HuH-7.5 (cell line): Measurements from ENCODE around the gene TMEFF1.

Source experiments
- DNase-seq: peaks from one replicate; pipeline ENCODE4 v3.0.0; 2011; ENCODE audit warnings: low spot score

TMEFF1 gene

DNA sequence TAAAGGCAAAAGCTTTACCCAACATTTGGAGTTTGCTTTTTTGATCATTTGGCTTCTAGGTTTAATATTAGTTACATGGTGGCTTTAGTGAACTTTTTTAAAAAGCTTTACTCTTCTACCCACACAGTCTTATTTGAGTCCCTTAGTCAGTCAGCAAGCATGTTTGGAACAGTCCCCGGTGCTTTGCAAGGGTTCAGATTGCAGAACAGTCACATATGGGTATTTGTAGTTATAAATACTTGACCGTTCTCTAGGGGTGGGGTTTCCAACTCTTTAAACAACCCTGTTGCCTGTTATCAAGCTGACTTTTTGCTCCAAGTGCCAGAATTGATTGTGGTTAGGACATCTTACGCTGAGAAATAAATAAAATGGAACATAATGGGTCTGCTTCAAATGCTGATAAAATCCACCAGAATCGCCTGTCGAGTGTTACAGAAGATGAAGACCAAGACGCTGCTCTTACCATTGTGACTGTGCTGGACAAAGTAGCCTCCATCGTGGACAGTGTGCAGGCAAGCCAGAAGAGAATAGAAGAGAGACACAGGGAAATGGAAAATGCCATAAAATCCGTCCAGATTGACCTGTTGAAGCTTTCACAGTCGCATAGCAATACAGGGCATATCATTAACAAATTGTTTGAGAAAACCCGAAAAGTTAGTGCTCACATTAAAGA lies 105.0 kb downstream of the TMEFF1 start, which contains the start of gene CAVIN4:
Gene CAVIN4, plus strand, starts transcription at position 304 of the 673 bp plus-strand sequence. Its CDS starts 65 bp downstream, at position 369.
- no peak for DNase-seq

DNA sequence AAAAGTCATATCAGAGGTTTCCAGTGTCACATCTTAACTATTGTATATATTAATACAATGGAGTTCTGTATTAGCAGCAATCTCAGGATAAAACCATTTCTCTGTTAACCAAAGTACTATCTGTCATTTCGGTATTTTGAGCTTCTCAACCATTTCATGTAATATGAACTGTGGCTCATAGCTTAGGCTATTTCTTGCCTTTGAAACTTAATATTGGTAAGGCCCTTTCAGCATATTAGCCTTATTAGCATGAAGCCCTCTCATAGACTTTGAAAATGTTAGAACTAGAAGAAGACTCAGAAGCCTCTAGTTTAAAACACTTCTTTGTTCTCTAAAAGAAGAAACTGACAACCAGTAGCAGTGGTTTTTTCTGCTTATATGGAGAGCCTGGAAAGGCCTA lies 105.7 kb downstream of the TMEFF1 start:
- no peak for DNase-seq

GRCh38 chr9:100579665-100580064 lies 106.7 kb downstream of the TMEFF1 start:
- no peak for DNase-seq

- no peak for DNase-seq
These were observed 107.3 kb downstream of the TMEFF1 start for GRCh38 chr9:100580257-100580656.

DNA sequence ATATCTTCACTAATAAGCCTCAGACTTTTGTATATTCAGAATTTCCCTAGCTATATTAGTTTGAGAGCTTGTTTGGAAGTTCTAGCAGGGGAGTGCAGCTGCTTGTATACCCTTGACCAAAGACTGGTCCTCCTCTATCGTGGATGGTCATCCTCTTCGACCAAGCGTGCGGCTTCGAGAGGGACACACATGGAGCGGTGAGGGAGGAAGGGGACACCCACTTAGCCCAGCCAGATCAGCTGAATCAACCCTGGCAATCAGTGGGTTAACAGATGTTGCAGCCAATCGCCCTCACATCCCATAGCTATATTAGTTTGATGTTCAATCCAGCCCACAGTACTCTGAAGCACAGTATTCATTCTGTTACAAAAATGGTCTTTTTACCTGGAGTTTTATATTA lies 108.1 kb downstream of the TMEFF1 start:
- DNase-seq = no peak

DNA sequence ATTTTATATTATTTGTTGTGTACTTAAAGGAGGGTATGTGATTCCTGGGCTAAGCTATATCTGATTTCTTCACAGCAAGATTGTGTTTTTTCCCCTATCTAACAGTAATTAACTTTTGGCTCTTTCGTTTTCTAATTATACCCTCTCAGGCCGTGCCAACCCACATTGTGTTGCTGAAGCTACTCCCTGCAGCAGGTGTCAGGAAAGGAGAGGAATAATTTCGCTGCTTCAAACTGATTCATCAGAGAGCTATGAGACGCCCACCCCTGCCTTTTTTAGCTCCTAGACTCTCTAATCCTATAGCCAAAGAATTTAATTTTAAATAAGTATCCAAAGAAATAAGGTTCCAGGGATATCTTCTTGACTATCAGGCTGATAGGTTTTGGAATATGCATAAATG lies 108.7 kb downstream of the TMEFF1 start:
- no peak for DNase-seq

DNA sequence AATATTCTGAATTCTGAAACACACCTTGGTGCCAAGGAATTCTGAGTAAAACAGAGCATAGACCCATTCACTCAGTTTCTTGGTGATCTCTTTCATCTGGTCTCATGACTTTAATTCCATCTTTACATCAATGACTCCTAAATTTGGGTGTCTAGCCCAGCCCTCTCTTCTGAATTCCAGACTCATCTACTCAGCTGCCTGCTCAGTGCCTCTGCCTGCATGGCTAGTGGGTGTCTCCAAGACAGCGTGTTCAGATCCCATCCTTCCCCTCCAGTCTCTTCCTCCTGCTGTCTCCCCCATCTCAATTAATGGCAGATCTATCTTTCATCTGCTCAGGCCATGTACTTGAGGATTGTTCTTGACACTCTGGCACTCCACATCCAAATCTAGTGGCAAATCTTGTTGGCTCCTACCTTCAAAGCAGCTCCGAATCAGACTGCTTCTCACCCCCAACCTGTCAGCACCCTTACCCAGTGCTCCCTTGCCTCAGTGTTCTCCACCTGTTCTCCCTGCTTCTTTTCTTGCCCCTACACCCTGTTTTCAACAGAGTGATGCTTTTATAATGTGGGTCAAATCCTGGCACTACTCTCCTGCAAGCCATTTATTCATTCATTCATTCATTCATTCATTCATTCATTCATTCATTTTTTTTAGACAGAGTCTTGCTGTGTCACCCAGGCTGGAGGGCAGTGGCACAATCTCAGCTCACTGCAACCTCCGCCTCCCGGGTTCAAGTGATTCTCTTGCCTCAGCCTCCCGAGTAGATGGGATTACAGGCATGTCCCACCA lies 110.3 kb downstream of the TMEFF1 start:
- no peak for DNase-seq

DNA sequence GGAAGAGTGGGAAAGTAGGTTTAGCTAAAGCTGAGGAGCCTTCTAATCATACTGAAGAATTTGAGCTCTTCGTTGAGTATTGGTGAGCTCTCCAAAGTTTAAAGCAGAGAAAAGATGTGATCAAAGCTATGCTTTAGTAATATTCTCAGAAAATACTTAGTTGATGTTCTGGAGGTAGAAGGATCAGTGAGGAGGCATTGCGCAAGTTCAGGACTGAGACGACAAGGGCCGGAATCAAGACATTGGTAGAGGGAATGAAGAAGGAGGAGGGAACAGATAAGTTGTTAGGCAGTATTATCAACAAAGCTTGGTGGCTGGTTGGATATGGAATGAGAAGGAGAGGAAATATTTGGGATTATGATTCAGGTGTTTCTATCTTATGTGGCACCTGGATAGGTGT lies 112.0 kb downstream of the TMEFF1 start:
- DNase-seq = no peak

DNA sequence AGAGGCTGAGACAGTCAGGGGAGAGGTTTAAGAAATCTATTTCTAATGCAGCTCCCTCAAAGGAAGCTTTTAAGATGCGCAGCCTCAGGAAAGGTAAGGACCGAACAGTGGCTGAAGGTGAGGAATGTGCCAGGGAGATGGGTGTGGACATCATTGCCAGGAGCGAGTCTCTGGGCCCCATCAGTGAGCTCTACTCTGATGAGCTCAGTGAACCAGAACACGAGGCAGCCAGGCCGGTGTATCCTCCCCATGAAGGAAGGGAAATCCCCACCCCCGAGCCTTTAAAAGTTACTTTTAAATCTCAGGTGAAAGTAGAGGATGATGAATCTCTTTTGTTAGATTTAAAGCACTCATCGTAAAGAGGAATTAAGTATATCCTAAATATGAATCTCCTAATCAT lies 113.1 kb downstream of the TMEFF1 start:
- no peak for DNase-seq

DNA sequence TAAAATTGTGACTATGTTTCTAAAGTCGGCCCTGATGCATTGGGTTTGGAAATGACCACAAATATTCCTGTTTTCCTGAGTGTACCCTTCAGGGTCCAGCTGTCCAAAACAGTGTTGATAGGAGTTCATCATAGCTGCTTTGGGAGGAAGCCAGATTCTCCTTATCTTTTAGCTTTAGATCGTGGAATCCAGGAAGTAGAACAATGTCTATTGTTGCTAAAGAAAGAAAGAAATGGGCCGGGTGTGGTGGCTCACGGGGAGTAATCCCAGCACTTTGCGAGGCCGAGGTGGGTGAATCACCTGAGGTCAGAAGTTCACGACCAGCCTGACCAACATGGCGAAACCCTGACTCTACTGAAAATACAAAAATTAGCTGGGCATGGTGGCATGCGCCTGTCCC lies 114.4 kb downstream of the TMEFF1 start:
- DNase-seq = no peak

GRCh38 chr9:100589582-100589981 lies 116.6 kb downstream of the TMEFF1 start:
- DNase-seq = no peak

DNA sequence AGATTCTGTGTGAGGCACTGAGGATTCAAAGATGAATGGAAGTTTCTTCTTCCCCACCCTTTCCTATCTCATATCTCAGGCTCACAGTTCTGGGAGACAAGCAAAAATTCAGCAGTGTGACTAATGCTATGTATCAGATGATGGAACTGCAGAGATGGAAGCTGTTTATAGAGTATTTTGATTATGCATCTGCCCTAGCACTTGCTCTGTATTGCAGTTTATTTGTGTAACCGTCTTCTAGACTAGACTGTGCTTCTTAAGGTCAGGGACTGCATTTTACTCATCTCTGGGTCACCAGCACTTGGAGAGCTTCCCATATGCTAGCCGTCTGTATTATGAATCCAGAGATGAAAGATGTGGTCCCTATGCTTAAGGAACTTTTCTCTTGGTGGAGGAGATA lies 117.5 kb downstream of the TMEFF1 start:
- no peak for DNase-seq

- no peak for DNase-seq
These were observed 118.2 kb downstream of the TMEFF1 start for GRCh38 chr9:100591139-100591538.

DNA sequence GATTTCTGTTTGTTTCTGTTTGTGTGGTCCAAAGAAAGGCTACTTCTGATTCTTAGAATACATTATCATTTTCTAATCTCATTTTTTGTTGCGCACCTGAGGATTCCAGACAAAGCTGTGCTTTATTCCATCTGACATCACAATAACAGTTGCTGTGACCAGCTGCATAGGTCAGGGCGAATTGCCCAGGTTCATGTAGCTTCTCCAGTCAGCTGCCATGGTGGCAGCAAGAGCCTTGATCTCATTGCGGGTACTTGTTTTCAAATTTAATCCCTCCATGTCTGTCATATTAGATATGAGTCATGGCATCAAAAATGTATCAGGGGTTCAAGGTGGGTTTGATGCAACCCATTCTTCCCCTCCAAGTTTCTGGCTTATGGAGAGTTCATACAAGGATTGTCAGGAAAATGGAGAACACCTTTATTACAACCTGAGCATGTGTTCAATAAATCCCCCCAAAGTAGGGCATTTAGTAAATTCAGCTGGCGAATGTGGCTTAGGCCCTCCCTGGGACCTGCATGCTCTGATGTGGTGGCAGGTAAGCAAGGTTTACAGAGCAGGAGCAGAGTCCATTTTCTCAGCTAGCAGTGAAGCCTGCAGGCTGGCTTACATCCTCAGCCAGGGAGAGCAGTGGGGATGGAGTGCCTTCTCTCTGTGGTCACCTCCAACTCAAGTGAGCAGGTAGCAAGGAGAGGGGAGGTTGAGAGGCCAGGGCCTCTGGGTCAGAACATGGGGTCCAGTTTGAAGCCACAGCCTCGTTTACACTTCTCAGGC lies 118.9 kb downstream of the TMEFF1 start:
- no peak for DNase-seq

GRCh38 chr9:100595391-100596199 lies 122.6 kb downstream of the TMEFF1 start:
- DNase-seq = peak; percentile 31

DNA sequence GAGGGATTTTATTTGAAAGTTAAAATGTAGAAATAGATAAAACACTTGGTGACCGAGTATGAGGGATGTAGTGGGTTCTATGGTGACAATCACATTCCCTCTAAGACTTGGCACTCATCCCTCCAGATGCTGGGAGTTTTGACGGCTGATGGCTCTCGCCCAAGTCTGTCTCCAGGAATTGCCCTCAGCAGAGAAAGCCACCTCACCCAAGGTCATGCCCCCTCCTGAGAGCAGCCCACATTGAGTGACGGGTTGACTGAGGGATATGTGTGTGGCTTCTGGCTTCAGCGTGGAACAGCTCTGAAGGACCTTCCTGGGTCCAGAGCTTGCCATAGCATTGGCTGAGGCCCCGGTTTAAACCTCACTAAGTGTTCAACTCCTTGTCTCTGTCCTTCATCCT lies 124.3 kb downstream of the TMEFF1 start:
- DNase-seq = no peak

GRCh38 chr9:100598641-100599145 lies 125.7 kb downstream of the TMEFF1 start:
- peak; percentile 52 for DNase-seq

DNA sequence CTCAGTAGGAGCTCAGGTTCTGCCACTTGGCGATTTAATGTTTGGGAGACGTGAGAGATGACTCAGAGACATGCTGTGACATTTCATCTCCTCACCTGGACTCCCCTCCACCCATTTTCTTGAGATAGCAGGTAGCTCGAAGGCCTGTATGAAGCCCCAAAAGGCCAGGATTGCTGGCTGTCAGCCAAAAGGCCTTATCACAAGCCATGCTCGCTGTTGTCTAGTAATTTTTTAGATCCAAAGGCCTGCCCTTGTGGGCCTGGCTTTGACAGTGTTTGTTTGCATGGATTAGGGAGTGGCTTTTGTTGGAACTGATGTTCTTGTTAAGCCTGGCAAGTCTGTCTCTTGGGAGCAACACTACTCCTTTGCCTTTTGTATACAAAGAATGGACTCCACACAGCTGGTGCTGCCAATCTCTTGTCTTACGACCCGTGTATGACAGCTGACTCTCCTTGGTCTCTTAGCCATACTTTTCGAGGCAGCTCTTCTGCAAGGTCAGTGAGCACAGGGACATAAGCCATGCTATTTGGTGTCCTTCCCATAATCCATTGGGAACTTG lies 127.7 kb downstream of the TMEFF1 start:
- DNase-seq = no peak

DNA sequence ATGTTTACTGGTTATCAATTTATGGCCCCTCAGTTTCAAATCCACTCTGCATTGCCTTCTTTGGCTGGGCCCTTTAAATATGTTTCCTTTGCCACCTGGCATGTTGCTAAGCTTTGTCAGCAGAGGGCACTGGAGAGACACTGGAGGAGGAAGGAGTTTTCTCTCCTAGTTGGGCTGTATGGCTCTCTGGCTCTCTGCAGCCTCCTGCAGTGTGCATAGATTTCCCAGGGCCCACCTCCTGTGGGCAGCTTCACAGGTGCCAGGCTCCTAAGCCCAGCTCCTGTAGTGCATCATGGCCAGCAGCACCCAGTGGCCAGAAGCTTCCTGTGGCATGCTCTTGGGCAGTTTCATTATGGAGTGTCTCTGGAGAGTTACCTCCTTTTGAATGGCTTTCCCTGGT lies 128.3 kb downstream of the TMEFF1 start:
- peak; percentile 40 for DNase-seq

GRCh38 chr9:100602342-100602801 lies 129.4 kb downstream of the TMEFF1 start:
- DNase-seq = no peak

DNA sequence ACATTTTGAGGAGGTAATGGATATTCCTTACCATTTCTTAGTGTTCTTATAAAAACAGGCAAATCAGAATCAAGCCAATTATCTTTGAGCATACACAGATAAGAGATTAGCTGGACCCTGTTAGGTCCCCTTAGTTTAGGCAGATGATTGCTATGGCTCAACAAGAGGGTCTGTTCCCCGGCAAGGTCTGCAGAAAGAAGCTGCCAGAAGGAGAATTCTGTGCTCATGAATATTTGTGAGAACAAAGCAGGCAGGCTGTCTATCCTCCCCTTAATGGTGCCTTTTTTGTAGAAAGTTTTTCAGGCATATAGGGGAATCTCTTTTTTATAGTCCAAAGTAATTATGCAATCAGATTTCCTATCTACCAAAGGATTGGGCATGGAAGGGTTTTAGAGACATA lies 132.5 kb downstream of the TMEFF1 start:
- DNase-seq = no peak
